Stimulated activated CD4-positive, alpha-beta T cell treated with anti-CD3 and anti-CD28 coated beads, Interleukin-4, amount 100 ng/mL, for 1 hour (primary cell): Measurements from ENCODE around the gene PAQR8.
"Not testable (repeated sequence)": the region's sequence is repeated elsewhere in the genome, so short reads cannot be mapped to it uniquely, and the experiment has no call there.

ENCODE experiments used
- DNase-seq: peaks from one replicate; pipeline ENCODE4 v3.0.0-alpha.2; 2020

Gene PAQR8

GRCh38 chr6:52415333-52415732 lies 53.4 kb downstream of the PAQR8 start:
- DNase-seq, result no peak

GRCh38 chr6:52415917-52416628 lies 54.1 kb downstream of the PAQR8 start:
- DNase-seq, result no peak

GRCh38 chr6:52416629-52417151 lies 54.7 kb downstream of the PAQR8 start:
- DNase-seq, result no peak

- no peak for DNase-seq
These were observed 55.7 kb downstream of the PAQR8 start for GRCh38 chr6:52417675-52418111.

- no peak for DNase-seq
These were observed 56.7 kb downstream of the PAQR8 start for GRCh38 chr6:52418606-52419005.

GRCh38 chr6:52419809-52420667 lies 58.1 kb downstream of the PAQR8 start, which contains the start of gene EFHC1:
EFHC1 (plus strand) TSS chr6:52420342; CDS start chr6:52420411, 69 bp downstream.
- DNase-seq, result peak; percentile 99

GRCh38 chr6:52420668-52421358 lies 58.9 kb downstream of the PAQR8 start:
- DNase-seq, result no peak

- no peak for DNase-seq
These were observed 60.2 kb downstream of the PAQR8 start for GRCh38 chr6:52422156-52422555.

GRCh38 chr6:52423448-52423847 lies 61.5 kb downstream of the PAQR8 start:
- DNase-seq, result no peak

- no peak for DNase-seq
These were observed 62.0 kb downstream of the PAQR8 start for GRCh38 chr6:52423971-52424381.

GRCh38 chr6:52424513-52424912 lies 62.6 kb downstream of the PAQR8 start:
- DNase-seq, result no peak

GRCh38 chr6:52426667-52427066 lies 64.7 kb downstream of the PAQR8 start:
- DNase-seq, result no peak

GRCh38 chr6:52433294-52433693 lies 71.3 kb downstream of the PAQR8 start:
- DNase-seq, result not testable (repeated sequence)

- DNase-seq, result no peak
These were observed 73.4 kb downstream of the PAQR8 start for GRCh38 chr6:52435345-52435744.

- no peak for DNase-seq
These were observed 77.0 kb downstream of the PAQR8 start for GRCh38 chr6:52438926-52439325.

GRCh38 chr6:52454556-52454955 lies 92.6 kb downstream of the PAQR8 start:
- no peak for DNase-seq

GRCh38 chr6:52457096-52457495 lies 95.1 kb downstream of the PAQR8 start:
- no peak for DNase-seq
